ENCODE data around the gene CFAP61.
"Not testable (repeated sequence)": the region's sequence is repeated elsewhere in the genome, so short reads cannot be mapped to it uniquely, and the experiment has no call there.

Gene CFAP61

GRCh38 chr20:20052074-20052970 is at the start of gene CFAP61, which contains the start of gene CRNKL1:
Gene CFAP61, plus strand, starts transcription at chr20:20052532. Its CDS starts 4,122 bp downstream, at chr20:20056654.
Gene CRNKL1, minus strand, starts transcription at chr20:20052466. Its CDS starts 124 bp downstream, at chr20:20052342.
- DNase-seq: peak; percentile 84 to 95 (median 92)

- no peak for DNase-seq
Observed at GRCh38 chr20:20003031-20003954, 49.0 kb upstream of the CFAP61 start.

GRCh38 chr20:20003955-20004322 is 48.4 kb upstream of the CFAP61 start:
- not testable (repeated sequence) for DNase-seq

GRCh38 chr20:20005342-20005741 is 47.0 kb upstream of the CFAP61 start:
- DNase-seq: no peak

GRCh38 chr20:20009784-20010253 is 42.5 kb upstream of the CFAP61 start:
- no peak for DNase-seq

GRCh38 chr20:20010639-20011500 is 41.5 kb upstream of the CFAP61 start:
- DNase-seq: no peak

GRCh38 chr20:20012541-20012940 is 39.8 kb upstream of the CFAP61 start:
- no peak for DNase-seq

- no peak for DNase-seq
Observed at GRCh38 chr20:20014659-20015058, 37.7 kb upstream of the CFAP61 start.

- peak; percentile 81 to 88 (median 84) for DNase-seq
Observed at GRCh38 chr20:20017001-20017843, 35.1 kb upstream of the CFAP61 start, which contains the start of gene NAA20. Gene NAA20, plus strand, starts transcription at chr20:20017362. Its CDS starts 35 bp downstream, at chr20:20017397.

- DNase-seq: no peak
Observed at GRCh38 chr20:20017844-20018185, 34.5 kb upstream of the CFAP61 start.

GRCh38 chr20:20018366-20018765 is 34.0 kb upstream of the CFAP61 start:
- DNase-seq: no peak

- no peak for DNase-seq
Observed at GRCh38 chr20:20019123-20019522, 33.2 kb upstream of the CFAP61 start.

GRCh38 chr20:20020908-20021307 is 31.4 kb upstream of the CFAP61 start:
- DNase-seq: no peak

GRCh38 chr20:20021835-20022234 is 30.5 kb upstream of the CFAP61 start:
- DNase-seq: no peak

GRCh38 chr20:20022498-20022897 is 29.8 kb upstream of the CFAP61 start:
- DNase-seq: no peak

- no peak for DNase-seq
Observed at GRCh38 chr20:20023395-20023794, 28.9 kb upstream of the CFAP61 start.

GRCh38 chr20:20024942-20025341 is 27.4 kb upstream of the CFAP61 start:
- no peak for DNase-seq

- no peak for DNase-seq
Observed at GRCh38 chr20:20027284-20027683, 25.0 kb upstream of the CFAP61 start.

GRCh38 chr20:20031790-20032189 is 20.5 kb upstream of the CFAP61 start:
- no peak for DNase-seq

- DNase-seq: no peak
Observed at GRCh38 chr20:20034486-20034885, 17.8 kb upstream of the CFAP61 start.

GRCh38 chr20:20036756-20037155 is 15.6 kb upstream of the CFAP61 start:
- no peak for DNase-seq
